ENCODE data around the gene RBM17.

Gene RBM17

GRCh38 chr10:6120691-6121090 lies 31.9 kb downstream of the RBM17 start:
- no peak overlapping the region for H3K27ac ChIP-seq (ENCODE audit: low read depth, low read length, poor library complexity, severe bottlenecking)
- H3K4me1 ChIP-seq (ENCODE audit: insufficient read depth, low read length, severe bottlenecking) = no peaks in the 10 kb centered on the region
- H3K27me3 ChIP-seq (ENCODE audit: insufficient read depth, low read length) = no peaks in the 10 kb centered on the region; the same call in 1 of the 2 replicates
- no peaks in the 10 kb centered on the region for H3K79me2 ChIP-seq (ENCODE audit: insufficient read depth, low read length)
- H3K9me3 ChIP-seq (ENCODE audit: low read length) = no peaks in the 10 kb centered on the region
- H3K9ac ChIP-seq (ENCODE audit: low read length) = no peak overlapping the region
- H3K9me2 ChIP-seq (ENCODE audit: low read depth, low read length) = no peaks in the 10 kb centered on the region
- TF ChIP-seq CTCF (IDR thresholded peaks at IDR 0.05; ENCODE audit: low read length) = no peak
- H4K20me1 ChIP-seq (ENCODE audit: insufficient read depth, low read length) = no peaks in the 10 kb centered on the region
- H3F3A ChIP-seq (ENCODE audit: insufficient read depth, low read length) = no peaks in the 10 kb centered on the region
- no peak overlapping the region for H2AFZ ChIP-seq (ENCODE audit: low read length)
- H3K4me3 ChIP-seq (ENCODE audit: low read depth, low read length, poor library complexity, severe bottlenecking) = no peak overlapping the region
- H3K4me2 ChIP-seq (ENCODE audit: low read length) = no peak overlapping the region
- peaks cover 14% of the 10 kb centered on the region for H3K36me3 ChIP-seq (ENCODE audit: insufficient read depth, low read length)

- Histone ChIP-seq H3K4me3 (ENCODE audit: low read depth, low read length, poor library complexity, severe bottlenecking) (no peak overlapping the region), H4K20me1 (ENCODE audit: insufficient read depth, low read length) (no peaks in the 10 kb centered on the region), H3F3A (ENCODE audit: insufficient read depth, low read length) (no peaks in the 10 kb centered on the region), H3K9me3 (ENCODE audit: low read length) (no peaks in the 10 kb centered on the region), H3K27me3 (ENCODE audit: insufficient read depth, low read length) (no peaks in the 10 kb centered on the region; the same call in 1 of the 2 replicates), H2AFZ (ENCODE audit: low read length) (no peak overlapping the region), H3K9me2 (ENCODE audit: low read depth, low read length) (no peaks in the 10 kb centered on the region), H3K36me3 (ENCODE audit: insufficient read depth, low read length) (peaks cover 9% of the 10 kb centered on the region), H3K79me2 (ENCODE audit: insufficient read depth, low read length) (no peaks in the 10 kb centered on the region), H3K9ac (ENCODE audit: low read length) (no peak overlapping the region), H3K4me2 (ENCODE audit: low read length) (no peak overlapping the region), H3K27ac (ENCODE audit: low read depth, low read length, poor library complexity, severe bottlenecking) (no peak overlapping the region), H3K4me1 (ENCODE audit: insufficient read depth, low read length, severe bottlenecking) (no peaks in the 10 kb centered on the region)
- TF ChIP-seq EZH2 (IDR thresholded peaks at IDR 0.05; ENCODE audit: borderline replicate concordance, low read length) (no peak), CTCF (IDR thresholded peaks at IDR 0.05; ENCODE audit: low read length) (no peak)
These were observed 32.3 kb downstream of the RBM17 start for GRCh38 chr10:6121146-6121545.

GRCh38 chr10:6123532-6123931 lies 34.7 kb downstream of the RBM17 start:
- Histone ChIP-seq H3K27me3 (ENCODE audit: insufficient read depth, low read length) (peaks cover 4% of the 10 kb centered on the region; the same call in 1 of the 2 replicates), H4K20me1 (ENCODE audit: insufficient read depth, low read length) (no peaks in the 10 kb centered on the region), H2AFZ (ENCODE audit: low read length) (no peak overlapping the region), H3K27ac (ENCODE audit: low read depth, low read length, poor library complexity, severe bottlenecking) (no peak overlapping the region), H3K4me1 (ENCODE audit: insufficient read depth, low read length, severe bottlenecking) (no peaks in the 10 kb centered on the region), H3K36me3 (ENCODE audit: insufficient read depth, low read length) (no peaks in the 10 kb centered on the region), H3K4me3 (ENCODE audit: low read depth, low read length, poor library complexity, severe bottlenecking) (no peak overlapping the region), H3K4me2 (ENCODE audit: low read length) (no peak overlapping the region), H3K9ac (ENCODE audit: low read length) (no peak overlapping the region), H3F3A (ENCODE audit: insufficient read depth, low read length) (no peaks in the 10 kb centered on the region), H3K79me2 (ENCODE audit: insufficient read depth, low read length) (no peaks in the 10 kb centered on the region), H3K9me2 (ENCODE audit: low read depth, low read length) (no peaks in the 10 kb centered on the region), H3K9me3 (ENCODE audit: low read length) (no peaks in the 10 kb centered on the region)
- no peak for TF ChIP-seq CTCF (IDR thresholded peaks at IDR 0.05; ENCODE audit: low read length)
- no peak for TF ChIP-seq EZH2 (IDR thresholded peaks at IDR 0.05; ENCODE audit: borderline replicate concordance, low read length)

Data from OCI-LY1 (cell line).